ENCODE measurements around the gene CFAP53.
A peak's percentile ranks its signal among the peaks of the same experiment; 100 is the strongest.
"Not testable (repeated sequence)": the region's sequence is repeated elsewhere in the genome, so short reads cannot be mapped to it uniquely, and the experiment has no call there.

Gene CFAP53

DNA sequence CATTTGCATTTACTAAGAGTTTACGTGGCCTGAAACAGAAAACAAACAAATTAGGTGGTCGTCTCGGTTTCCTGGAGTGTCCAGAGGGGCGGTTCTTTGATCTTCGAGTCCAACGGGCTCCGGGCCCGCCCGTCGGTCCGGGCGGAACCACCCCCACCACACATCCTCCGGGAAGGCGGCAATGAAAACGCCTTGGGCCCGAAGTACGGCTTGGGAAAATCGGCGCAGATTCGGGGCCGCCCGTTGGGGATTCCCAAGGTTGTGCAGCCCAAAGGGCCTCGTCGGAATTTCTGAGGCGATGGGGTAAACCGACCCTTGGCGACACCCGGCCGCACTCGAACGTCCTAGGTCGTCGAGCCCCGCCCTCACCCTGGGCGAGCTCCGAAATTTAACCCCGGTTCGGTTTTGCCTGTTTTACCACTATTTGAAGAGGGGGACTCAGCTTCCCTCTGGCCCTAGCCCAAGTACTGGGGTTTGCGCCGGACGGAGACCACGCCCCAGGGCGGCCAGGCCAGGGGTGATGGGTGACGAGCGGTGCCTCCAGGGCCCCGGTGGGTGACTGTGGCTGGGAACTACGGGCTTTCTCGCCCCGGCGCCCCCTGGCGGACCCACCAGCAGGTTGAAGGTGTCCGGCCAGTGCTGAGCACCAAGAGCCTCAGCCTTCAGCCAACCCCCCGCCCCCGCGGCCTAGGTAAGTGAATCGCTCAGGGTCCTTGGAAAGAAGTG lies 1.9 kb upstream of the CFAP53 start:
- DNase-seq: peak; percentile 81

DNA sequence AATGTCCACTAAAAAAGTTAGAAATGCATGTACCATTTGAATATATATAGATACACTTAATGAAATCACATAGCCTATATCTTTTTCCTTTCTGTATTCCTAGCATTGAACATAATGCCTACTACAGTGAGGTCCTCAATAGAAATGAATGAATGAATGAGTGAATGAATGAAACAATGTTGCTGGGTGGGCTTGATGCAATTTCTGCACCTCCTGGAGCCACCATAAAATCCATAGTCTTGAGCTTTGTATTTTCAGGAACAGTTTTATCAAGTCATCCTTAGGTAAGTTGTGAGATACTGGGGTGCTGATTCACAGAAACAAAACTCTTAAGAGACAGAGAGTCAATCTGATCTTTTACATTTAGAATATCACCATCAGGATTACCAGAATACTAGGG lies 3.3 kb downstream of the CFAP53 start:
- DNase-seq: no peak

DNA sequence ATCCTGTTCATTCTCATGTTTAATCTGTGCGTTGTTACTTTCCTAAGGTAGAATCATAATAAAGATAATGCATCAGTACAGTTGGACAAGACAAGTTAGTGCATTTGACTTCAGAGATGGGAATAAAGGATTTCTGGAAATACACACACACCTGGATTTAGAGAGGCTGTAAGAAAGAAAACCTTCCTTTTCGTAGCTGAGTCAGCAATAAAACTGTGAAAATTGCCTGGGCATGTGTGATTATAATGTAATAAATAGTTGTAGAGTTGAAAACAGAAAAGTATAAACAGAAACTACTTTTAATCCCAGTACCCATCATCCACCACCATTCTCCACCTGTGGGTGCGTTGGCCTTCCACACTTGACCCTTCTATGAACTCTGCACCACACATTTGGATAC lies 15.4 kb downstream of the CFAP53 start:
- no peak for DNase-seq

DNA sequence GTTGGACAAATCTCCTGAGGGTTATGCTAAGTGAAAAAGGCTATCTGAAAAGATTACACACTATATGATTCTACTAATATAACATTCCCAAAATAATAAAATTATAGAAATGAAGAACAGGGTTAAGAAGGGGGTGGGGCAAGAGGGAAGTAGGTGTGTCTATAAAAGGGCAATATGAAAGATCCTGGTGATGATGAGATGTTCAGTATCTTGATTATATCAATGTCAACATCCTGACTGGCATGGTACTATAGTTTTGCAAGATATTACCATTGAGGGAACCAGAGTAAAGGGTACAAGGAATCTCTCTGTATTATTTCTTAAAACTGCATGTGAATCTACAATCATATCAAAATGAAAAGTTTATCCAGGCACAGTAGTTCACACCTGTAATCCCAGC lies 16.7 kb downstream of the CFAP53 start:
- DNase-seq: no peak

DNA sequence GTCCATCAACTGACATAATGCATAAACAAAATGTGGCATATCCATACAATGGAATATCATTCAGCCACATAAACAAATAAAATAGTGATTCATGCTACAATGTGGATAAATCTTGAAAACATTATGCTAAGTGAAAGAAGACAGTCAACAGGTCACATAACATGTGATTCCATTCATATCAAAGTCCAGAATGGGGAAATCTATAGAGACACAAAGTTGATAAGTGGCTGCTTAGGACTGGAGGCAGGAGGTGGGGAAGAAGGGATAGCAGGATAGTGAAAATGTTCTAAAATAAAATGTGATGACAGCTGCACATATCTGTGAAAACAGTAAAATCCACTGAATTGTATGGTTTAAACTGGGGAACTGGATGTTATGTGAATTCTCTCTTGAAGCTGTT lies 18.7 kb downstream of the CFAP53 start:
- no peak for DNase-seq

DNA sequence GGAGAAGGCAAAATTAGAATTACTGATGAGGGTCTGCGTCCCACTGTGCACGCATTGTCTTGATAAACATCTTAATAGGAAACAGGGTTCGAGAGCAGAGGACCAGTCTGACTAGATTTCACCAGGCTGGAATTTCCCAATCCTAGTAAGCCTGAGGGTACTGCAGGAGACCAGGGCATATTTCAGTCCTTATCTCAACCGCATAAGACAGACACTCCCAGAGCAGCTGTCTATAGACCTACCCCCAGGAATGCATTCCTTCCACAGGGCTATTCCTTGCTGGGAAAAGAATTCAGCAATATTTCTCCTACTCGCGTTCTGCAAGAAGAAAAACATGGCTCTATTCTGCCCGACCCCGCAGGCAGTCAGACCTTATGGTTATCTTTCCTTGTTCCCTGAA lies 24.5 kb downstream of the CFAP53 start:
- DNase-seq: not testable (repeated sequence)

DNA sequence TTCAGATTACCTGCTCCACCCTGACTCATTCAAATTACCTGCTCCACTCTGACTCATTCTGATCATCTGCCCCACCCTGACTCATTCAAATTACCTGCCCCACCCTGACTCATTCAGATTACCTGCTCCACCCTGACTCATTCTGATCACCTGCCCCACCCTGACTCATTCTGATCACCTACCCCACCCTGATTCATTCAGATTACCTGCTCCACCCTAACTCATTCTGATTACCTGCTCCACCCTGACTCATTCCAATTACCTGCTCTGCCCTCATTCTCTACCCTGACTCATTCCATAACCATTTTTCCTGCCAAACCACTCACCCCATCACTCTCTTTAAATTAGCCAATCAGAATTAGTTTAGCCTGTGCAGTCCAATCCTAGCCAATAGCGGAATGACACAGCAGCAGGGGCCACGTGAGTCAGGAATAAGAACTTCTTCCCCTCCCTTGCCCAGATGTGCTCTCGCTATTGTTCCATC lies 26.2 kb downstream of the CFAP53 start:
- no peak for DNase-seq

DNA sequence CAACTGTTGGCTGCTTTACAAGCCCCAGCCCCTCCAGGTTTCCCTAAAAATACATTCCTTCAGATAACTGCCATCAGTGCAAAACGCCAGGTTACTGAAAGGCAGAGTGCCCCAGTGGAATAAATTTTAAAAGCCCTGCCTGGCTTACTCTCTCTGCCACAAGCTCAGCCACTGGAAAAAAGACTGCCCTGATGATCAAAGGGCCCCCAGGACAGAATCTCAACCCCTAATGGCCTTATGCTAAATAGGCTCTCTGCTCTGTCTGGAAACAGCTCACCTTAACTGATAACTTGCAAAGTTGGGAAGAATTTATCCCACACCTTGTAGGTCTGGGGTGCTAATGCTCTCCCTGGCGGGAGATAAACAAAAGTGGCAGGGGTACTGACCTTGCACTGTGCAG lies 33.9 kb downstream of the CFAP53 start:
- peak; percentile 9 for DNase-seq

DNA sequence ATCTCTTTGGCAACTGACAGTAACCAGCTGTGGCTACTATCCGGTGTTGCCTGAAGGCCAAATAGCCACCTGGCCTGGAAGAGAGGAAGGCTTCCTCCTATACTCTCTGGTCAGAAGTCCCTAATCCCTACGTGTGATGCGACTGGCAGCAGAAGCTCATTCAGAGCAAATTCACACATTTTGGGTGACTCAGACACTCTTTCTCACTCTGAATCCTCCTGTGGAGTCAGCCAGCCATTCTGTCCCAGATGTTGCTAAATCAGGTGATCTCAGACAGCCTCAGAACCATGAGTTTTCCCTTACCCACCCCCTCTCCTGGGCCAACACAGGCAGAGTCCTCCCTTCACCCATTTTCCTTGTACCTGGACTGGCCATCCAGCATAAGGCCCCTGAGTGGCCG lies 34.7 kb downstream of the CFAP53 start:
- no peak for DNase-seq

DNA sequence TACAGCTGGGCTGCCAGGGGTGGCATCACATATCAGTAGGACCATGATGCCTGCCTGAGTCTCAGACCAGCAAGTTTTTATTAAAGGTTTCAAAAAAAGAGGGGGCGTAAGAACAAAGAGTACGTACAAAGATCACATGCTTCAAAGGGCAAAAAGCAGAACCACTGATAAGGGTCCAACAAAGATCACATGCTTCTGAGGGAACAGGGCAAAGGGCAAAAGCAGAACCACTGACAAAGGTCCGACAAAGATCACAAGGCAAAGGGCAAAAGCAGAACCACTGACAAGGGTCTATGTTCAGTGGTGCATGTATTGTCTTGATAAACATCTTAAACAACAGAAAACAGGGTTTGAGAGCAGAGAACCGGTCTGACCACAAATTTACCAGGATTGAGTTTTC lies 46.0 kb downstream of the CFAP53 start:
- DNase-seq: not testable (repeated sequence)

DNA sequence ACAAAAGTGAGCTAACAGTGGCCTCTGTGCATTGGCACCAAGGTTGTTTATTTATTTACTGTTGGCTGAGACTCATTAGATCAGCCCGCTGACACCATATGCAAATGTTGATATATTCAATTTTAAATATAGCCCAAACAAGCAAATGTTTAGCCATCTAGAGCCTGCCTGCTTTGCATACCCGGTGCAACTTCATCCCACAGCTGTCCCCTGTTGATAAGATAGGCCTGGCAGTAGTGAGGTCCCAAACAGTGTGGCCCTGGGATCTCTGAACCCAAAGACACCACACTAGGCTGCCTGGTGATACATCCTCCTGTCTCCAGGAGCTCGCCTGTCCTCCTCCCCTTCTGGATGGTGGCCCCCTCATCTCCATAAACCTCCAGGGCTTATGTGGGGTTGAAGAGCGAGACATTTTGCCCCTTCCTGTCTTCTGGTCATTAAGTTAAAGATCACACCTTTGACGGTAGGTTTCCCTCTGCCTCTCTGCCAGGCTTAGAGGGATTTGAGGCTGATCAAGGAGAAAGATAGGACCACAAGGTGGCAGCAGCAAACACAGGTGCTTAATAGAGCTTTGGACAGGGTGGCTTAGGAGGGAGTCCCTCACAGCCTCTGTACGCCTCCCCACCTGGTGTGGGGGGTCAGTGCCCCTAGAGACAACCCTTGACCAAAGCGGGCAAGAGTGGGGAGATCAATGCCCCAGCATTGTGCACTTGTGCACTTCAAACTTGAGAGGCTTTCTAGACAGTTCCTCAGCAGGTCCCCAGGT lies 47.7 kb downstream of the CFAP53 start:
- peak; percentile 17 for DNase-seq

DNA sequence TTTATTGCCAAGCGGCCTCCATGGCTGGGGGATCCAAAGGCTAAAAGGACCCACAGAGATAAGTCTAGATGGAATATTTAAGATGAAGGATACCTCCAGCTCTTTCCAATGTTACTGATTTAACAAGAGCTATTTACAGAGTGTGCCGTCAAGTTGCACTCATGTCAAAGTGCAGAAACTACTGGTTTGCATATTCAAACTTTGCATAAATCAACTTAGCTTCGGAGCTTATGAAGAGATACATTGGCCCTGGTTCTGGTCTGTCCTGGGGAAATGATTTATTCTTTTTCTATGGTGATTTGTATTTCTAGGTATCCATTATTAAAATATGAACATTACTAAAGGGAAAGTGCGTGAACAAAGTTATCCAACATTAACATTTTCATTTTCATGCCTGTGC lies 57.0 kb downstream of the CFAP53 start:
- no peak for DNase-seq

DNA sequence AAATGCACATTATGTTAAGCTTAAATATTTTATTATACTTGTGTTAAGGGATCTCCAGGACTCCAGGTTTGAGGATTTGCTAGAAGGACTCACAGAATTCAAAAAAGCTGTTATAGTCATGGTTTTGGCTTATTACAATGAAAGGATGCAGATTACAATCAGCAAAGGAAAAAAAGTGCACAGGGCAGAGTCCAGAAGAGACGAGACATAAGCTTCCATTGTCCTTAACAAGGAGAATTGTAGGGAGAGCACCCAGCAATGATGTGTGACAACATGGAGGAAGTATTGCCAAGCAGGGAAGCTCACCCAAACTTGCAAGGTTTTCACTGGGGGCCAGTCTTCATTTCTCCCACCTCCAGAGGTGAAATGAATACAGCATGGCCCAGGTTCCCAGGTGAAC lies 58.6 kb downstream of the CFAP53 start:
- no peak for DNase-seq

DNA sequence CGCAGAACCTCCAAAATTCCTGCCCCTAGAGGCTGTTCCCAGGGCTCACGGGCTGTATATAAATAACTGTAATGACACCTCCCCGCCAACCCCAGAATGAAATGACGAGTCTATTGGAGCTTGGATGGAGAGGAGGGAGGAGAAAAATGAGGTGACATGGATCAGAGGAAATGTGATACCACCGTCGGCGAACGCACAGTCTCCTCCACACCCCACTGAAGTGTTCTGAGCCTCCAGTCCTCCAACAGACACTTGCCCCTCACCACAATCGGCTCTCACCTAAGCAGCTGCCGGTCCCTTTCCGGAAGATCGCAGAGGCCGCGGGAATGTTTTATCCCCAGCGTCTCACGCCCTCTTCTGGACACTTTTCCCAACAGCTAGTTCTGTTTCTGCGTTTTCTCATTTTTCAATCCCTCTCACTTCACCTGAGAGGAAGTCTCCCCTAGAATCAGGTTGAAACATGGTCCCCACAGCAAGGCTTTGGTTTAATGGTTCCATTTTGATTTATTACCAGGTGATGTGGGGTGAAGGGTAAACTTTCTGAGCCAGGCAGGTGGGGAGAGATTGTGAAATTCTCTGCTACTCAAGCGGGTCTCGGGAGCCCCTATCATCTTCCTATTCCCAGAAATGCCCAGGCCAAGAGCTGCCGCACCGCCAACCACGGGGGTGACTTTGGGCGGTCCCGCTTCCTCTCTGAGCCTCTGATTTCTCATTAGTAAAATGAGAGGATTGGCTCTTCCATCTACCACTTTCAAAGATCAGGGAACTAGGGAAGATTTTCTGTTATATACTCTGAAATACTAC lies 62.3 kb downstream of the CFAP53 start:
- DNase-seq: peak; percentile 85

DNA sequence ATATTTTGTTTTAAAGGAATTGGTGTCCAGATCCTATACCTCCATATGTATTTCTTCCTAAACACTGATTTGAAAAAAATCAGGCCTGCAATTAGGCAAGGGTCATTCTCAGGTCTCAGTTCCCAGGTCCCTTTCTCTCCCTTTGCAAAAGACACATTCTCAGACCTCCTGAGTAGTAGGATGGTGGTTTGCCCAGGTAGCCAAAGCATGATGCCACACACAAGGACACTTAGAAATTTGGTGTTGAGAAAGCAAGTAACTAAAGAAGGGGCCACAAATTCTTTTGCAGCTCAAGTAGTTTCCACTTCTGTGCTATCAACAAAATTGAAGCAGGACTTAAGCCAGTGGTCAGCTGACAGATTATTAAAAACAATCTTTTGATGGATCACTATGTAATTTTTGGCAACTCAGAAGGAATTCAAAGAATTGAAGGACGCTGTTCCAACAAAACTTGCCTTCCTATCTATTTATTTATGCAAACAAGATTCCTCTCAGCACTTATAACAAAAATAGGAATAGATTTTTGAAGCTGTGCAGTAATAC lies 64.7 kb downstream of the CFAP53 start:
- no peak for DNase-seq

DNA sequence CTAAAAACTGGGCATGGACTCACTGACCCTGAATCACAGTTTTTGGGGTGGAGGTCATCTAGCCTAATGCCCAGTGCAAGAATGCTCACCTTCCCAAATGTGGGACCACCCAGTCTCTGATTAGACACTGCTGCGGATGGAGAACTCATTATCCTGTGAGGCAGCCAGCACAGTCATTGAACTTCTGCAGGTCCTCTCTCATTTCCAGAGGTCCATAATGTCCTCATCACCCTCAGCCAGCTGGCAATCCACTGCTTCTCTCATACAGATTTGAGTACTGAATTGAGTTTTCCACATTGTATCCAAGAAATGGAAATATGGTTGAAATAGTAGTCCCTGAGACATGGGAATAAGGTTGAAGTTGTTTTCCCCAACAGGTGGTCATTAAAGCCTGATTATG lies 66.4 kb downstream of the CFAP53 start:
- no peak for DNase-seq

DNA sequence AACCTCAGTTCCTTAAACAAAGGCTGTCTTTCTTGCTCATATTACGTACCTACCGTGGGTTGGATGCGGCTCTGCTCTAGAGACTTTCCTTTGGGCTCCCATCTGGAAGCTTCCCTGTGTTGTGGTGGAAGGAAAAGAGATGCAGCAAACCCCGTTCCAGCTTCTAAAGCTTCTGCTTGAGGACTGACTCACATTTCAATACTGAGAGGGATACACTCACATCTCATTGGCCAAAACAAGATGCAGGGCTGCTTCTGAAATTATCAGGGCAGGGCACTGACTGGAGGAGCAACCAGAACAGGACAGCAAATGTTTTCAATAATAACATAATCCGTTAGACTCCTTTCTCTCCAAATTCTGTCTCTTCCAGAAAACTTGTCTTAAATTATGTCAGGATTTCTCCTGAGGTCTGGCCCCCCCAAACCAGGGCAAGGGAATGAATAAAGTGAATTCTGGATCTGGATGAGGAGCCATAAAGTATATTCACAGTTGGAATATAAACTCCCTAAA lies 66.9 kb downstream of the CFAP53 start:
- no peak for DNase-seq

DNA sequence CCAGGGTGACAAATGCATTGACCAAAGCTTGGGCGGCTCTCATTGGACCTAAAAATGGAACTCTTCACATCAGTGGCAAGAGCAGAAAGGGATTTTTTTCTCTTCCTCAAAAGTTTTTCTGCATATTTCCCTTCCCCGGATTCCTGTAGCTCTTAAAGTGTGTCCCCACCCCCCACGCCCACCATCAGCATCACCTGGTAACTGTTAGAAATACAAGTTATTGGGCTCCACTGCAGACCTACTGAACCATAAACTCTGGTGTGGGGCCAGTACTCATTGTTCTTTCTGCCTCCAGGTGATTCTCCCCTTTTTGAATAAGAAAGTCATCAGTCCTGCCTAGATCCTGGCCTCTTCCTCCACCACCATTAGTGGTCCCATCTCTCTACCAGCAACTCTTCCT lies 70.0 kb downstream of the CFAP53 start:
- no peak for DNase-seq

DNA sequence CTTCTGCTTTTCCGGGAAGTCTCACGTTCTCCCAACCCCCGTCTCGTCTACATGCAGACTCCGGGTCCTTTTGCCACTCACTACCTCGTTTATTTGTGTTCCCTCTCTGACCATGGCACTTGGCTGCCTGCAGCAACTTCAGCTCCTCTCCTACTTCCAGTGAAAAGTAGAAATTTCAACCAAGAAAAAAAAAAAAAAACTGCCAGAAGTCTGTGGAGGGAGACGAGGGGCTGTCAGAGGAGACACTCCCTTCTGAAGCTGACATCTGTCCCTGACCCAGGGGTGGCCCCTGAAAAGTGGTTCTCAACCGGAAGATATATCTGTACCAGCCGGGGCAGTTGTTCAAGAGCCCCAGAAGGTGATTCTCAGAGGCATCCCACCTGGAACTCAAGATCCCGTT lies 70.6 kb downstream of the CFAP53 start:
- no peak for DNase-seq

DNA sequence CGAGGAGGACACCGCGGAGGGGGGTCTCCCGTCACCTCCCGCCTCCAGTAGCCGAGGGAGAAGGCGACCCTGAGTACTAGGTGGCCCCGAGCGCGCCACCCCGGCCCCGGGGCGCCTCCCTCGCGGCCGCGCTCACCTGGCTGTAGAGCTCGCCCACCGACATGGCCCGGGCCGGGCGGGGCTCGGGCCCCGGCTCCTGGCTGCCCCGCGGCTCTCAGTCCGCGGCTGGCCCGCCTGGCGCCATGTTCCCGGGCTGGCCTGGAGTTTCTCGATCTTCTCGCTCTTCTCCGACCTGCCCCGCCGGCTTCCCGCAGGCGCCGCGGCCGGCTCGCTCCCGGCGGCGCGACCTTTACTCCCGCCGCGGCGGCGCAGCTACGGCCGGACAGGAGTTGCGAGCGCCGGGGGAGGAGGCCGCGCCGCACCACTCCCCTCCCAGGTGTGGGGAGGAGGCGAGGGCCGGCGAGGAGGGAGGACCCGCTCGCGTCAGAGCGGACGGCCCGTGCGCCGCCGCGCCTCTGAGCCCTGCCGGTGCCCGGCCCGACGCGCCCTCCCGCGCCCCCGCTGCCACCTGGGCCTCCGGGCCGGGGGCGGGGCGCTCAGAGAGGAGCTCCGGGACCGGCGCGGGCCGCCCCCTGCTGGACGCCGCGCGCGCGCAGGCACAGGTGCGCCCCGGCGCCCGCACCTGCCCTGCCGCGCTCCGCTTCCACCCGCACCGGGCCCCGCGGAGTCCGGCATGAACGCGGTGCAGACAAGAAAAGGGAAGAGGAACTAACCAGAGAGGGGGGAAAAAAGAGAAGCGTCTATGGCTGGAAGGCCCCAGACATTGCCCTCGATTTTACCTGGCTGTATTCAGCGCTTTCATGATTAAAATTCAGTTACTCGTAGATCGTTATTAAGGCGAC lies 71.4 kb downstream of the CFAP53 start, which contains the start of gene MYO5B:
MYO5B (minus strand) TSS at position 517 of the 902 bp plus-strand sequence; CDS start at position 163, 354 bp downstream.
- DNase-seq: peak; percentile 75

DNA sequence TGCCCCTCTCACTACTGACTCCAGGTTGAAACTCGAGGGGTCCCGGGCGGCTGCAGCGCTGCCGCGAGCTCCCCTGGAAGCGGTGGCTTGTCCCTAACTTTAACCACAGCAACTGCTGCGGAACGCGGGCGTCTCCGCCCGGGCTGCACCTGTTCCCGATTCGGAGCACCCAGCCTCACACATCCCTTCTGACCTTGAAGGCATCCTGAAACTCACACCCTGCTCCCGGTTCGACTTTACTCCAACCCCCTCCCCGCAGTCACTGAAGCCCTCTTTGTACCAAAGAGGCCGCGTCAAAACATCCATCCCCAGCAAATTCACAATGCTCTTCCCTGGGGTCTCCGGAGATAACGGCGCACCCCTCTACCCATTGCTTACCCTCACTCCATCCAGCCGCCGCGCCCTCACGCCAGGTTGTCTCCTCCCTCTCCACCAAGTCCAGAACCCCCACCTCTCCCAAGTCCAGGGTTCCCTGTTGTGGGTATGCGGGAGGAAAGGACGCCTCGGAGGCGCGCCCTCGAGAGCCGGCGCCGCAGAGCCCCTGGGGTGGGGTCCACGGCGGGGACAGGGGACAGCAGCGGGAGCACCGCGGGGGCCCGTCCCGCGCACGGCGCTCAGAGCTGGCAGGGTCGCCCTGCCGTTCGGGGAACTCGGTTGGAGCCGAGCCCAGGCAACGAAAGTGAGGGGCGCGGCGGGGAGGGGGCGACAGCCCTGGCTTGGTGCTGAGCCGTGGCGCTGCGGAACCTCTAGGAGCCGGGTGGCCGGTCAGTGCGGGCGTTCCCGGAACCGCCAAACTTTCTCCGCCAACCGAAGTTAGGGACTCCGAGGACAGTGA lies 72.3 kb downstream of the CFAP53 start:
- DNase-seq: peak; percentile 58

All from eye (tissue), 1 donor.